Measurements from ENCODE around the gene CTDSP1.

Gene CTDSP1

DNA sequence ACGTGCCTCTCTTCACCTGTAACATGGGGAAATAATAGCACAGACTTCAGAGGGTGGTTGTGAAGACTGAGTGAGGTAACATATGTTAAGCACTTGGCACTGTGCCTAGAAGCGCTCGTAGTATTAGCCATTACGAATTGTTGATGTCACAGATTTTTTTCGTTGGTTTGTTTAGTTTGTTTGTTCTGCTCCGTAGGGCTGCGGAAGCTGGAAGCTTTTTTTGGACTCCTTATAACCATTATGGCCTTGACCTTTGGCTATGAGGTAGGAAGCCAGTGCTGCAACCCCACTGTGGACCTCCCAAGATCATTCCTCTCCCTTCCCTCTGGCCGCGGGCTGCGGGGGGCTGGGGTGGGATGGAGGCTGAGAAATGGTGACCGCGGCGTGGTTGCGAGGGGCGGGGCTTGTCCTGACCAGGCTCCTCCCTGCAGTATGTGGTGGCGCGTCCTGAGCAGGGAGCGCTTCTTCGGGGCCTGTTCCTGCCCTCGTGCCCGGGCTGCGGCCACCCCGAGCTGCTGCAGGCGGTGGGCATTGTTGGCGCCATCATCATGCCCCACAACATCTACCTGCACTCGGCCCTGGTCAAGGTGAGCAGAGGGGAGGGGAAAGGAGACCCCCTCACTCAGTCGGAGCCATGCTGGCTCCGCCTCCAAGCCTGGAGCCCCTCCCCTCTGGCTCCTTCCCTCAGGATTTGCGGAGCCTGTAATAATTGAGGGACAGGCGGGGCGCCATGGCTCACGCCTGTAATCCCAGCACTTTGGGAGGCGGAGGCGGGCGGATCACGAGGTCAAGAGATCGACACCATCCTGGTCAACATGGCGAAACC lies 12.1 kb upstream of the CTDSP1 start:
- peak; percentile 77 for DNase-seq (ENCODE audit: low read depth)
- TF ChIP-seq, protein P1, sequence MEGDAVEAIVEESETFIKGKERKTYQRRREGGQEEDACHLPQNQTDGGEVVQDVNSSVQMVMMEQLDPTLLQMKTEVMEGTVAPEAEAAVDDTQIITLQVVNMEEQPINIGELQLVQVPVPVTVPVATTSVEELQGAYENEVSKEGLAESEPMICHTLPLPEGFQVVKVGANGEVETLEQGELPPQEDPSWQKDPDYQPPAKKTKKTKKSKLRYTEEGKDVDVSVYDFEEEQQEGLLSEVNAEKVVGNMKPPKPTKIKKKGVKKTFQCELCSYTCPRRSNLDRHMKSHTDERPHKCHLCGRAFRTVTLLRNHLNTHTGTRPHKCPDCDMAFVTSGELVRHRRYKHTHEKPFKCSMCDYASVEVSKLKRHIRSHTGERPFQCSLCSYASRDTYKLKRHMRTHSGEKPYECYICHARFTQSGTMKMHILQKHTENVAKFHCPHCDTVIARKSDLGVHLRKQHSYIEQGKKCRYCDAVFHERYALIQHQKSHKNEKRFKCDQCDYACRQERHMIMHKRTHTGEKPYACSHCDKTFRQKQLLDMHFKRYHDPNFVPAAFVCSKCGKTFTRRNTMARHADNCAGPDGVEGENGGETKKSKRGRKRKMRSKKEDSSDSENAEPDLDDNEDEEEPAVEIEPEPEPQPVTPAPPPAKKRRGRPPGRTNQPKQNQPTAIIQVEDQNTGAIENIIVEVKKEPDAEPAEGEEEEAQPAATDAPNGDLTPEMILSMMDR (conservative IDR thresholded peaks at IDR 0.05; ENCODE audit: control insufficient read depth, insufficient read depth, low read depth, low read length) = no peak
- peak overlapping the region; percentile 27 for H3K4me3 ChIP-seq (ENCODE audit: control insufficient read depth, low read depth, low read length)

DNA sequence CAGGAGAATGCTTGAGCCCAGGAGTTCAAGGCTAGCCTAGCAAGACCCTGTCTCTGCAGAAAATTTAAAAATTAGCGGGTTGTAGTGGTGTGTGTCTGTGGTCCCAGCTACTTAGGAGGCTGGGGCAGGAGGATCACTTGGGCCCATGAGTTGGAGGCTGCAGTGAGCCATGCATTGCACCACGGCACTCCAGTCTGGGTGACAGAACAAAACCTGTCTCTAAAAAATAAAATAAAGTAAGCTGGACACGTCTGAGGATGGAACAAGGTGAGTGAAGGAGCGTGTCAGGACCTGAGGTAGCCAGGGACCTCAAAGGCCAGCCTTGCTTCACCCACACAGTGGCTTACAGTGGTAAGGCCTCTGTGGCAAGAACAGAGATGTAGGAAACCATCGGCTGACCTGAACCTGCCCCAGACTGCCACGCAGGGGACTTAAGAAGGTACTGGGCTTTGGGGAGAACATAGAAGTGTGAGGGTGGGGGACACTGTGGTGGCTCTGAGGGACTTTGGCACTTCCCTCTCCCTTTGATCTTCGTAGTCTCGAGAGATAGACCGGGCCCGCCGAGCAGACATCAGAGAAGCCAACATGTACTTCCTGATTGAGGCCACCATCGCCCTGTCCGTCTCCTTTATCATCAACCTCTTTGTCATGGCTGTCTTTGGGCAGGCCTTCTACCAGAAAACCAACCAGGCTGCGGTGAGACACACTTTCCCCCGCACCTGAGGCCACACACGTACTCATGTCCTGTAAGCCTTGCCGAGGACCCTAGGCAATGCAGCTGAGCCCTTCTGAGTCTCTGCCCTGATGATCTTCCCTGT lies 10.1 kb upstream of the CTDSP1 start:
- H3K4me3 ChIP-seq (ENCODE audit: control insufficient read depth, low read depth, low read length) = no peak overlapping the region
- TF ChIP-seq, protein P1 (conservative IDR thresholded peaks at IDR 0.05; ENCODE audit: control insufficient read depth, insufficient read depth, low read depth, low read length) = no peak
- no peak for DNase-seq (ENCODE audit: low read depth)

DNA sequence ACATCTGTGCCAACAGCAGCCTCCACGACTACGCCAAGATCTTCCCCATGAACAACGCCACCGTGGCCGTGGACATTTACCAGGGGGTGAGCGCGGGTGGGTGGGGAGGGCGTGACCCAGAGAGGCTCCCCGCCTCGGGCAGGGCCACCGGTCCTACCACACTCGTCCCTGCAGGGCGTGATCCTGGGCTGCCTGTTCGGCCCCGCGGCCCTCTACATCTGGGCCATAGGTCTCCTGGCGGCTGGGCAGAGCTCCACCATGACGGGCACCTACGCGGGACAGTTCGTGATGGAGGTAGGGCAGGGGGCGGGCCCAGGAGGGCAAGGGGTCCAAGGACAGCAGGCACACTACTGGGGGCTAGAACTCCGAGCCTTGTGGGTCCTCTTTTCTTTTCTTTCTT lies 8.5 kb upstream of the CTDSP1 start:
- H3K4me3 ChIP-seq (ENCODE audit: control insufficient read depth, low read depth, low read length) = no peak overlapping the region
- no peak for DNase-seq (ENCODE audit: low read depth)
- TF ChIP-seq, protein P1 (conservative IDR thresholded peaks at IDR 0.05; ENCODE audit: control insufficient read depth, insufficient read depth, low read depth, low read length) = no peak

DNA sequence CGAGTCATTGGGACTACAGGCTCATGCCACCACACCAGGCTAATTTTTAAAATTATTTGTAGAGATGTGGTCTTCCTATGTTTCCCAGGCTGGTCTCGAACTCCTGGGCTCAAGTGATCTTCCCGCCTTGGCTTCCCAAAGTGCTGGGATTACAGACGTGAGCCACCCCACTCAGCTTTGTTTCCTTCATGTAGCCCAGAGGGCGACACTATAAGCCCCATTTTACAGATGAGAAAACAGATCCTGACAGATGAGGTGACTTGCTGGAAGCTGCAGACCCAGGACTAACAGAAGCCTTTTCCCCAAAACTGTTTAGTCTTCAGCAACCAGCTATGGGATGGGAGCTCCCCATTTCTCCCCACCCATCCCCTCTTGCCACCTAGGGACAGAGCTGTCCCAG lies 7.2 kb upstream of the CTDSP1 start:
- TF ChIP-seq, protein P1 (conservative IDR thresholded peaks at IDR 0.05; ENCODE audit: control insufficient read depth, insufficient read depth, low read depth, low read length) = no peak
- no peak for DNase-seq (ENCODE audit: low read depth)
- no peak overlapping the region for H3K4me3 ChIP-seq (ENCODE audit: control insufficient read depth, low read depth, low read length)

DNA sequence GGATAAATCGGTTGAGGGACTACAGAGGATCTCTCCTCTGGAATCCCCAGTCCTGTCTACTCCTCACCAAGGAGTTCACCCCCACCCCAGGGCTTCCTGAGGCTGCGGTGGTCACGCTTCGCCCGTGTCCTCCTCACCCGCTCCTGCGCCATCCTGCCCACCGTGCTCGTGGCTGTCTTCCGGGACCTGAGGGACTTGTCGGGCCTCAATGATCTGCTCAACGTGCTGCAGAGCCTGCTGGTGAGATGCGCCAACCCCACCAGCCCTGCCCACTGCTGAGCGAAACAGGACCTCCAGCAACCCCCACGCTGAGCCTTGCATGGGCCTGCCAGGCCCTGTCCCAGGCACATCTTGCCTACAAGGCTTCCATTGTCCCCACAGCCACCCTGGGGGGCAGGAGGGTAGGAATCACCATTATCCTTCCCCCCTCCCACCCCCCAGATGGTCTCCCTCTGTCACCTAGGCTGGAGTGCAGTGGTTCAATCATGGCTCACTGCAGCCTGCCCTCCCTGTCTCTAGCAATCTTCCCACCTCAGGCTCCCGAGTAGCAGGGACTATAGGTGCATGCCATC lies 6.7 kb upstream of the CTDSP1 start:
- TF ChIP-seq, protein P1 (conservative IDR thresholded peaks at IDR 0.05; ENCODE audit: control insufficient read depth, insufficient read depth, low read depth, low read length) = no peak
- no peak overlapping the region for H3K4me3 ChIP-seq (ENCODE audit: control insufficient read depth, low read depth, low read length)

DNA sequence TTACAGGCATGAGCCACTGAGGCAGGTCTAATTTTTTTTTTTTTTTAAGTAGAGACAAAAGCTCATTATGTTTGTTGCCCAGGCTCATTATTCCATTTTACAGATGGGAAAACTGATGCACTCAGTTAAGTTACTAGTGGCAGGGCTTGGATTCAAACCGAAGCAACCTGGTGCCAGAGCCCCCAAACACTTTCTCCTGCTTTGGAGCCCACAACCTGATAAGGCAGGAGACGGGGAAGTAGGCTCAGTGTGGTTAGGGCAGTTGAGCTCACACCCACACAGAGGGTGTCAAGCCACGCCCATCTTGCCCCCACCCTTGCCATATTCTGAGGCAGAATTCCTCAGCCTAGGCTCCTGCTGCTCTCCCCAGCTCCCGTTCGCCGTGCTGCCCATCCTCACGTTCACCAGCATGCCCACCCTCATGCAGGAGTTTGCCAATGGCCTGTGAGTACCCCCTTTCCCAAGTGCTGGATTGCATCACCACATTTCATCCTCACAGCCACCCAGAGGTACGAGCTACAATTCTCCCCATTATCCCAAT lies 5.8 kb upstream of the CTDSP1 start:
- TF ChIP-seq, protein P1 (conservative IDR thresholded peaks at IDR 0.05; ENCODE audit: control insufficient read depth, insufficient read depth, low read depth, low read length) = no peak
- DNase-seq (ENCODE audit: low read depth) = no peak
- no peak overlapping the region for H3K4me3 ChIP-seq (ENCODE audit: control insufficient read depth, low read depth, low read length)

More for the DNA sequence above, 6.7 kb upstream of the CTDSP1 start:
- DNase-seq (ENCODE audit: low read depth) = no peak
